Astrocyte (in vitro differentiated cells and primary cell): ENCODE results near the gene EDC3.

Source experiments
- CTCF ChIP-seq: IDR thresholded peaks from 2 replicates; pipeline ENCODE4 v1.5.1; 2011; ENCODE audit warnings: low read depth, mild to moderate bottlenecking, inconsistent platforms, low read length, moderate library complexity; ENCODE audit not compliant: insufficient read depth
- EZH2 ChIP-seq: IDR thresholded peaks from 2 replicates; pipeline ENCODE4 v1.6.1; 2012; ENCODE audit warnings: mild to moderate bottlenecking, low read length, inconsistent platforms; ENCODE audit not compliant: insufficient read depth

DNA sequence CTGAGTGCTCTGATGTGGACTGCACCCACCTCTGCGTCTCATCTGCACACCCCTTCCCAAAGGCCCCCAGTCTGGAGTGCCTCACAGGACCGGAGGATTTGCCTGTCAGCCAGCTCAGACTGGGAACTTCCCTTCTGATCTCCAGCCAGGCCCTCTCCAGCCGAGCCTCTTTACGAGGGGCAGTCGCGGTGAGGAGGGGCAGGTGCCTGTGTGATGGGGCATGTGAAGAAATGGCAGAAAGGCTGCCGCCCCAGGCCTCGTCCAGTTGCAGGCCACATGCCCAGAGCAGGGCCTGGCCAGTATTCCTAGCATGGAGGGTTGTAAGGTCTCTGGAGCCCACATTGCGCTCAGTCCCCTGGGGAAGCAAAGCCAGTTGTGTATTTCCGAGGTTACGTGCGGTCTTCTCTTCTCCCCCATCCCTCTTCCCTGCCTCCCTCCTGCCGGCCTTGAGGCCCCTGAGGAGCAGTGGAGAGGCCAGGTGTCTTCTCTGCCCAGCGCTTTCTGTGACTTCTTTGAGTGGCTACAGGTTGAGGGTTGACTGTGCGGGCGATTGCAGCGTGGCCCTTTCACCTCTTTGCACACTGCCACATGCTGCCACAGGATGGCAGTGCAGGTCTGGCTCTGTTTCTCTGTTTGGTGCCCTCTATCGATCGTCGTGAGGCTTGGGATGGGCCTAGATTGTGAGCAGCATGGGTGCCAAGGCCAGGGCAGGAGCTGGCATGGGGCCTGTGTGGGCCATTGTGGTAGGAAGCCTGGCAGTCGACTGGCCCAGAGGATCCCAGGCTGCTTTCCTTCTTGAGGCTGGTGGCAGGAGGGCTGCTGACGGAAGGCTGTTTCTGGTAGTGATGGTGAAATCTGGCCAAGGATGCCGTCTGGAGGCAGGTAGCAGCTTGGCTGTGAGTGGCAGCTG lies 74.9 kb downstream of the EDC3 start:
- TF ChIP-seq CTCF (peak; percentile 90), EZH2 (no peak)
